ENCODE results near the gene NRXN3.

DNA sequence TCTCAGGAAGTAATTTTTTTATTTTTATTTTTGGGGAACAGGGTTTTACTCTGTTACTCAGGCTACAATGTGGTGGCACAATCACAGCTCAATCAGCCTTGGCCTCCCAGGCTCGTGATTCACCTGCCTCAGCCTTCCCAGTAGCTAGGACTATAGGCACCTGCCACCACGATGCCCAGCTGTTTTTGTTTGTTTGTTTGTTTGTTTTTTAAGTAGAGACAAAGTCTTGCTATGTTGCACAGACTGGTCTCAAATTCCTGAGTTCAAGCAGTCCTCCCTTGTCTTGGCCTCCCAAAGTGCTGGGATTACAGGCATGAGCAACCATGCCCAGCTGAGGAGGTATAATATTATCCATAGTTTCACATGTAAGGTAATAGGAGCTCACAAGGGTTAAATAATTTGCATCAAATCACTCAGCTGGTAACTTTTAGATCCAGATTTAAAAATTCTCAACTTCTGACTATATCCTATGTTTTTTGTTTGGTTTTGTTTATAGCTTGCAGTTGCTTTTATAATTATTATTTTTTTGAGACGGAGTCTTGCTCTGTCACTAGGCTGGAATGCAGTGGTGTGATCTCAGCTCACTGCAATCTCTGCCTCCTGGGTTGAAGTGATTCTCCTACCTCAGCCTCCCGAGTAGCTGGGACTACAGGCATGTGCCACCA is 1411.9 kb downstream of the NRXN3 start:
- TF ChIP-seq CTCF (conservative IDR thresholded peaks at IDR 0.05; ENCODE audit: low read length) (no peak), EZH2phosphoT487 (IDR thresholded peaks at IDR 0.05; ENCODE audit: borderline replicate concordance, low read depth, low read length) (no peak)
